Stimulated activated CD8-positive, alpha-beta memory T cell treated with anti-CD3 and anti-CD28 coated beads, Interleukin-12 subunit alpha, Interleukin-12 subunit beta, amount 100 ng/mL, for 4 hours (primary cell): ENCODE data around the gene VRK2.
"Not testable (repeated sequence)": the region's sequence is repeated elsewhere in the genome, so short reads cannot be mapped to it uniquely, and the experiment has no call there.

Experiments used
- DNase-seq: peaks from one replicate; pipeline ENCODE4 v3.0.0-alpha.2; 2020; ENCODE audit warnings: low read depth

The VRK2 gene

GRCh38 chr2:58163913-58164312 lies 117.3 kb downstream of the VRK2 start:
- no peak for DNase-seq

DNA sequence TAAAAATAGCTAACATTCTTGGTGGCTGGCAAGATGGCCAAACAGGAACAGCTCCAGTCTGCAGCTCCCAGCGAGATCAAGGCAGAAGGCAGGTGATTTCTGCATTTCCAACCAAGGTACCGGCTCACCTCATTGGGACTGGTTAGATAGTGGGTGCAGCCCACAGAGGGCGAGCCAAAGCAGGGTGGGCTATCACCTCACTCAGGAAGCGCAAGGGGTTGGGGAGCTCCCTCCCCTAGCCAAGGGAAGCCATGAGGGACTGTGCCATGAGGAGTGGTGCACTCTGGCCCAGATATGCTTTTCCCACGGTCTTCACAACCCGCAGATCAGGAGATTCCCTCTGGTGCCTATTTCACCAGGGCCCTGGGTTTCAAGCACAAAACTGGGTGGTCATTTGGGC lies 121.5 kb downstream of the VRK2 start:
- DNase-seq = not testable (repeated sequence)

GRCh38 chr2:58169845-58170244 lies 123.2 kb downstream of the VRK2 start:
- not testable (repeated sequence) for DNase-seq

GRCh38 chr2:58170334-58170933 lies 123.8 kb downstream of the VRK2 start:
- not testable (repeated sequence) for DNase-seq

DNA sequence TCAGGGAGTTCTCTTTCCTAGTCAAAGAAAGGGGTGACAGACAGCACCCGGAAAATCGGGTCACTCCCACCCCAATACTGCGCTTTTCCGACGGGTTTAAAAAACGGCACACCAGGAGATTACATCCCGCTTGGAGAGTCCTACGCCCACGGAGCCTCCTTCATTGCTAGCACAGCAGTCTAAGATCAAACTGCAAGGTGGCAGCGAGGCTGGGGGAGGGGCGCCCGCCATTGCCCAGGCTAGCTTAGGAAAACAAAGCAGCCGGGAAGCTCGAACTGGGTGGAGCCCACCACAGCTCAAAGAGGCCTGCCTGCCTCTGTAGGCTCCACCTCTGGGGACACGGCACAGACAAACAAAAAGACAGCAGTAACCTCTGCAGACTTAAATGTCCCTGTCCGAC lies 125.2 kb downstream of the VRK2 start:
- DNase-seq = not testable (repeated sequence)

DNA sequence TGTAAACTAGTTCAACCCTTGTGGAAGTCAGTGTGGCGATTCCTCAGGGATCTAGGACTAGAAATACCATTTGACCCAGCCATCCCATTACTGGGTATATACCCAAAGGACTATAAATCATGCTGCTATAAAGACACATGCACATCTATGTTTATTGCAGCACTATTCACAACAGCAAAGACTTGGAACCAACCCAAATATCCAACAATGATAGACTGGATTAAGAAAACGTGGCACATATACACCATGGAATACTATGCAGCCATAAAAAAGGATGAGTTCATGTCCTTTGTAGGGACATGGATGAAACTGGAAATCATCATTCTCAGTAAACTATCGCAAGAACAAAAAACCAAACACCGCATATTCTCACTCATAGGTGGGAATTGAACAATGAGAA lies 130.6 kb downstream of the VRK2 start:
- DNase-seq = not testable (repeated sequence)

- not testable (repeated sequence) for DNase-seq
These were observed 133.6 kb downstream of the VRK2 start for GRCh38 chr2:58180175-58180574.

DNA sequence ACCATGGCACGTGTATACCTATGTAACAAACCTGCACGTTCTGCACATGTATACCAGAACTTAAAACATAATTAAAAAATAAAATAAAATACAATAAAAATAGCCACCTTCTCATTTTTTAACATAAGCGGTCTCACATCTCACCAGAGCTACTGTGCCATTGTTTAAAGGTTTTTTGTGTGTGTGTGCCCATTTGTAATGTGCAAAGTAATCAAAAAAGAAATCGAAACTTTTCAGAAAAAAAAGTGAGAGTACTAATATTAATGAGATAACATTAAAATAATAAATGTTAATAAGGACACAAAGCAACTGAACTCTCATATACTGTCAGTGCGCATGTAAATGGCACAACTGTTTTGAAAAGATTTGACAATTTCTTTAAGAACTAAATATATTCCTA lies 134.0 kb downstream of the VRK2 start:
- no peak for DNase-seq

DNA sequence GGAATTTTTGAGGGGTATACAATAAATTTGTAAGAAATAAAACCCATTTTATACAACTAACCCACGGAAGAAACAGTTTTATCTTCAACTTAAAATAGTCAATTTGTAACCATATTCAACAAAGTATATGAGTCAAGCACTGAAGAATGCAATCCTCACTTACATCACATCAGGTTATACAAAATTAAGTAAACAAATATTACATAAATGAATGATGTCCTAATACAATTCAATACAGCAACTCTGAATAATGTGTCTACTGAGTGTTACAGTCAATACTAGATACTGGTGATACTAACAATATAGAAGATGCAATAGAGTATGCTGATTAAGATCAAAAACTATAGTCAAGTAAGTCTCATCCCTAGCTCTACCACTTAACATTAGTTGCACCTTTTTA lies 135.9 kb downstream of the VRK2 start:
- no peak for DNase-seq

- DNase-seq = no peak
These were observed 139.9 kb downstream of the VRK2 start for GRCh38 chr2:58186501-58186900.

DNA sequence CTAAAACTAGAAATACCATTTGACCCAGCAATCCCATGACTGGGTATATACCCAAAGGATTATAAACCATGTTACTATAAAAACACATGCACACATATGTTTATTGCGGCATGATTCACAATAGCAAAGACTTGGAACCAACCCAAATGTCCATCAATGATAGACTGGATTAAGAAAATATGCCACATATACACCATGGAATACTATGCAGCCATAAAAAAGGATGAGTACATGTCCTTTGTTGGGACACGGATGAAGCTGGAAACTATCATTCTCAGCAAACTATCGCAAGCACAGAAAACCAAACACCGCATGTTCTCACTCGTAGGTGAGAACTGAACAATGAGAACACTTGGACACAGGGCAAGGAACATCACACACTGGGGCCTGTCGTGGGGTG lies 140.4 kb downstream of the VRK2 start:
- not testable (repeated sequence) for DNase-seq

- DNase-seq = no peak
These were observed 147.9 kb downstream of the VRK2 start for GRCh38 chr2:58194458-58194857.

GRCh38 chr2:58195662-58196061 lies 149.1 kb downstream of the VRK2 start:
- DNase-seq = no peak

- DNase-seq = no peak
These were observed 151.3 kb downstream of the VRK2 start for GRCh38 chr2:58197894-58198293.

DNA sequence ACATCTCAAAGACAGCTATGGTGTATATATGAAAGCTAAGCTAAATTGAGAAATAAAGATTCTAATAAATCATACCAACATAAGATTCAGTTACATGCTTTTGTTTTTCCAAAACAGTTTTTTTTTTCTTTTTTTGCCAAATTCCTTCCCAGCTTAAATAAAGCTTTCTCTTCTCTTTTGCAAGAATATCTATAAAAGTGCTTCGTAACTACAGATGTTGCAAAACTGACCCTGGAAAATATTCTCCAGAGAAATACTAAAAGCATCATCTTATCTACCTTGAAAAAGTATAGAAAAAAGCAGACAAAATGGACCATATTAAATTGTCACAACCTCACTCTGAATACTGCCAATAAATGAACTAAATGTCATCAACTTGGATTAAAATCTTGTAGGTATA lies 155.8 kb downstream of the VRK2 start:
- DNase-seq = no peak

DNA sequence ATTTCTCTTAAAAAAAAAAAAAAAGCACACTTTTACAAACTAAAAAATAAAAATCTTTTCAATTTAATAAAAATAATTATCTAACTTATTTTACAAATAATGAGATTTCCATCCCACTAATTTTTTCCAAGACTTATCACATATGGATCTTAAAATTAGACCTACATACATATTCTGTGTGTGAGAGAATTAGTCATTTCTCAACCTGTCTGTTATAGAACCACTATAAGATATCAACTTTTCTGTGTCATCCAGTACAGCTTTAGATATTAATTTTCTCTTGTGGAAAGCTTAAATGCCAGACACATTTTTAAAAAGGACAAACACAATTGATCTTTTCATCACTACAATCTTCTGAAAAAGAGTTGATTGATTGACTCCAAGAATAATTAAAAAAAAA lies 156.4 kb downstream of the VRK2 start:
- no peak for DNase-seq

- DNase-seq = no peak
These were observed 157.8 kb downstream of the VRK2 start for GRCh38 chr2:58204195-58204959.

DNA sequence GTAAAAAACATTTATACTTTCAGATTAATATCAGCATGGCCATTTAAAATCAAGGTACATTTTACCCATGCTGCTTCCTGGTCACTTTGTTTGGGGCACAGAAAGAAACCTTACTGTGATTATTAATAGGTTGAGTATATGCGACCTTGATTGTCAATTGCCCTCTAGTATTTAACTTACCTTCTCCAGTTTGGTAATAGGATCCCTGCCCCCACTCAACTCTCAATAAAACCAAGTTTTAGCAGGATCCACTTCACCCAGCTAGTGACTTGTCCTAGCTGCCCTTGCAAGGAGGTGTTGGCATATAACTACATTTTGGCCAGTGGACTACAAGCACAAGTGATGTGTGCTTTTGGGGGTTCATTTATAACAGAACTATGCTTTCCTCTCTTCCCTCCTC lies 160.2 kb downstream of the VRK2 start:
- DNase-seq = no peak

DNA sequence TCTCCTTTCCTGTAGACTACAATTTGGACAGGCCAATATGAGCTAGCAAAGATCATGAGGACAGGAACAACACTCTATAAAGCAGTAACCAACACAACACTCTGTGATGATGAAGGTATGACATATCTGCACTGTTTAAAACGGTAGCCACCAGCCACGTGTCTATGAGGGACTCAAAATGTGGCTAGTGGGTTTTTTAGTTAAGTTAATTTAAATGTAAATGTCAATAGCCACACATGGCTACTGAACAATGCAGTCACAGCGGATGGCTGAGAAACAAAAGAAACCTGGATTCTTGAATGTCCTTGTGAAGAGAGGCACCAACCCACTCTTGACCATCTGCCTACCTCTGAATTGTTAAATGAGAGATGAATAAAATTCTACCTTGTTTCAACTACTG lies 160.6 kb downstream of the VRK2 start:
- no peak for DNase-seq
